HG02973 (cell line): ENCODE data around the gene HOXA10.

Source experiments
- ATAC-seq: cut with Tn5 transposase; IDR thresholded peaks from one replicate; pipeline ENCODE4 v1.9.1; 2021; ENCODE audit warnings: moderate library complexity; ENCODE audit not compliant: unreplicated experiment

Gene HOXA10

DNA sequence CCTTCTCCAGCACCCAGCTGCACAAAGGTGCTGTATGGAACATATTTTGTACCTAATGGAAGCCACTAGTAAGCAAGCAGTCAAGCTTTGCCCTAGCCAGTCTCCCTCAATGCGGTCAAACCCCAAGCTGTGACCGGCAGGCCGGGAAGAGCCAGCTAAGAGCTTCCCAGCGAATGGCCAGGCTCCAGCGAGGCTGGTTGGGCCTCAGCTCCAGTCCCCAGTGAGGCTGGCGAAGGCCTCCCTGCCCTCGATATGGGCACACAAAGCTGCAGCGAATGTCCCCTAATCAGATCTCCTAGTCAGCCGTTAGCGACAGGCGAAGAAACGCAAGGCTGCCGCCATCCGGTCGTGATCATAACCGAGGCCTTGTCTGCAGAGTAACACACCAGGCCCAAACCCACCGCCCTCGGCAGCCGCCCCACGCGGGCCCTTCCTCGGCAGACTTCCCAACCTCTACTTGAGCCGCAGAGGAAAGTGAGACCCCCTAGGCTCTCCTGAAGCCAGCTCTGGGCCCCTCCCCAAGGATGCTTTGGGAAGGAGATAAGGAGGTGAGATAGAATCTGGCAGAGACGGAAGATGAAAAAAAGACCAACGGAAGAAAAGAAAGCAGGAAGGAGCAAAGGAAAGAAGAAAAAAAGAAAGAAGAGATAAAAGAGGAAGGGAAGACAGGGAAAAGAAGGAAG lies 5.7 kb downstream of the HOXA10 start:
- no peak for ATAC-seq

DNA sequence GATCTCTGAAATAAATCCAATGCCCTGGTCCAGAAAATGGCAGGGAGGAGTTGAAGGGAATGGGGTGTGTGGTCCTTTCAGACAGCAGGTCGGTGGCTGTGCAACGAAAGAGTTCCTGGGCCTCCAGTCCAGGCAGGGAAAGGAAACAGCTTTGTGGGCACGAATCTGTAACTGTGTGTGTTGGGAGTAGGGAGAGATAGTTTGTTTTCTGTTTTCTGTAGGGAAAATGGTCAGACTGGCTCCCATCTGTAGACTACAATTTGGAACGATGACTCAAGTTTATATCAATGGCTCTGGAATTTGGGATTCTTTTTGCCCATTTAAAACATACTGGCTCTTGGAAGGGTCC lies 6.2 kb downstream of the HOXA10 start:
- ATAC-seq: no peak

DNA sequence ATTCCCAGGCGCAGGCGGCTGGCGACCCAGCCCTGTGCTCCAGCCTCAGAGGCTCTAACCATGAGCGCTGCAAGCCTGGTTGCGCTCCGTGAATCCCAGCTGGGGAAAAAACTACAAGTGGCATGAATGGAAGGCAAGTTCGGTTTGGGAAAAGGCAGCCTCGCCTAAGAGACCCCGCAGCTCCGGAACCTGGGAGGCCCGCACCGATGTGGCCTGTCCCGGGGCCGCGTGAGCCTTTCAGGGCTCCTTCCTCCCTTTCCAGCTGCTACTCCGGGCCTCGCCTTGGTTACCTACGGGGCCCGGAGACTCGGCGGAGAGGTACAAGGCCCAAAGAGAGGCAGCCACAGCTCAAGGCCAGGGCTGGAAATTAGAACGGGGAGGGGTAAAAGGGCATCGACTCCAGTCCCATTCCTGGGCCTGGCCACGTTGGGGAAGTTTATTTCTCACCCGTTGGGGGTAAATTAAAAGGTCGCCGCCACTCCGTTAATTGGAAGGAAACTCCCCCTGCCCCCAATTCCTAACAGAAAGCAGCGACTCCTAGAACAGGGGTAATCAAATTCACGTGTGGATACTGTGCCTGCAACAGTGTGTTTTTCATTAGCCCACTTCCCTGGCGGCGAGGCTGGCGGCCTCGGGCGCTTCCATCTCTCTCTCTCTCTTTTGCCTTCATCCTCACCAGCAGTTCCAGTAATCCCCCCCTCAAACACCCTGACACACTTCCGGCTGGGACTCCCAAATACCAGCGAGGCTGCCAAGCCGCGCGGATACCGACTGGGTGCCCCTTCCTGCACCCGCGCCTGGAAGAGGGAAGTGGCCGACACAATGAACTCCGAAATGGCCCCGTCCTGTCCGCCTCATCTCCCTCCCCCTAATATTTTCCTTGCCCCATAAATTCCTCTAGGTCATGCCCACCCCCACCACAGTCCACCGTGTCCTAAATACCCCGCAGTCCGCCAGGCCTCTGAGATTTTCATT lies 7.3 kb downstream of the HOXA10 start:
- ATAC-seq: no peak

DNA sequence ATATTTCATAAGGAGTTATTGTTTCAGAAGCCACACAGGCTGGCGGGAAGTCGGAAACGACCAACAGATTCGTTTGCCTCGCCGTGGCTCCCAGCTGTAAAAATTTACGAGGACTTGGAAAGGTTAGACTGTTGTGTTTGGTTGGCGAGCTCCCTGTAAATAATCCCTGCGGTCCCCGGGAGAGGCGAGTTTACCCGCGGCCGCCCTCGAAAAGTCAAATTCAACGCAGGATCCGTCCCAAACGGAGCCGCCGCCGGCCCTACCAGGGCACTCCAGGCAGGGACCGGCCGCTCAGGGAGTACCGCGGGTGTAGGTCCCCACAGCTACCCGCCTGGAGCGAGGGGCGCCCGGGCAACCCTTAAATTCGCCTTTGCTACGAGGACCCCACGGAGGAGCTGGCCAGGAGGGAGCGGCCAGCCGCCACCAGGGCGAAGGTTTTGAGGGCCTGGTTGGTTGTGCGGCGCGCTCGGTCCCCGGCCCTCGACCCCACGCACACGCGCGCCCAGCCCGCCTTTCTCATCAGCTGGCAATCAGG lies 8.1 kb downstream of the HOXA10 start:
- ATAC-seq: no peak

DNA sequence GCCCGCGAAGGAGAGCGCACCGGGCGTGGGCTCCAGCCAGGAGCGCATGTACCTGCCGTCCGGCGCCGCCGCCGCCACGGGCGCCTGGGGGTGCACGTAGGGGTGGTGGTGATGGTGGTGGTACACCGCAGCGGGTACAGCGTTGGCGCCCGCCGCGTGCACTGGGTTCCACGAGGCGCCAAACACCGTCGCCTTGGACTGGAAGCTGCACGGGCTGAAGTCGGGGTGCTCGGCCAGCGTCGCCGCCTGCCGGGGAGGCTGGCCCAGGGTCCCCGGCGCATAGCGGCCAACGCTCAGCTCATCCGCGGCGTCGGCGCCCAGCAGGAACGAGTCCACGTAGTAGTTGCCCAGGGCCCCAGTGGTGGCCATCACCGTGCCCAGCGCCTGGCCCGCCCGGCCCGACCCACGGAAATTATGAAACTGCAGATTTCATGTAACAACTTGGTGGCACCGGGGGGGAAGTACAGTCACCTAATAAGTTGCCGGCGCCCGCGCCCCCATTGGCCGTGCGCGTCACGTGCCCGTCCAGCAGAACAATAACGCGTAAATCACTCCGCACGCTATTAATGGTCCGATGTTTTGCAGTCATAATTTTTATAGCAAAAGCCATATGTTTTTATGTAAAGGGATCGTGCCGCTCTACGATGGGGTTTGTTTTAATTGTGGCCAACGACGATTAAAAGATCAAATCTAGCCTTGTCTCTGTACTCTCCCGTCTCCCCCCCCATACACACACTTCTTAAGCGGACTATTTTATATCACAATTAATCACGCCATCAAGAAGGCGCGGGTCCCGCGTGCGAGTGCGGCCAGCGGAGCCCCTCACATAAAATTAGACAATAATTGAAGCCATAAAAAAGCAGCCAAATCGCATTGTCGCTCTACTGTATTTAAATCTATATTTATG lies 8.8 kb downstream of the HOXA10 start, which contains the start of gene HOXA9:
Gene HOXA9 (minus strand): TSS at position 449 of the 907 bp plus-strand sequence. CDS start 80 bp downstream, at position 369.
- ATAC-seq: no peak

DNA sequence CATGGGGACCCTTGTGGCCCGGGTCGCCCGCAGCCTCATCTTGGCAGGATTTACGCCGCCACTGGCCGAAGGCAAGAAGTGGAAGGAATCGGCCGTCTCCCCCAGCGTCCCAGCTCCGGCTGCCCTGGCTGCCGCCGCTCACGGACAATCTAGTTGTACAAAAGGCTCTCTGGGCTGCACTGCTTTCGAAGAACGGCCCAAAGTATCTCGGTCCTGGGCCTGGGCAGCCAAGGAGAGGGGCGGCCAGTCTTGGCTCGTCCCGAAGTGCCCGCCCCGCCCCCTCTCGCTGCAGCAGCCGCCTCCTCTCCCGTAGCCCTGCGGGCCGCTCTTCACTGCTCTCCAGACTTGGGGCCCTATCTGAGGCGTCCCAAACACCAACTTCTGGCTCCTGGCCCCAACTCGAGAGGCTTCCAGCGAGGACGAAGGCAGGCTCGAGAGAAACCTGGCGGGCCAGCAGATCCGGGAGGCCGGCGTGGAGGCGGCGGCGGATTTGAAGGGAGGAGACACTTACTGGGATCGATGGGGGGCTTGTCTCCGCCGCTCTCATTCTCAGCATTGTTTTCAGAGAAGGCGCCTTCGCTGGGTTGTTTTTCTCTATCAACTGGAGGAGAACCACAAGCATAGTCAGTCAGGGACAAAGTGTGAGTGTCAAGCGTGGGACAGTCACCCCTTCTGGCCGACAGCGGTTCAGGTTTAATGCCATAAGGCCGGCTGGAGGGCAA lies 9.6 kb downstream of the HOXA10 start:
- ATAC-seq: no peak

DNA sequence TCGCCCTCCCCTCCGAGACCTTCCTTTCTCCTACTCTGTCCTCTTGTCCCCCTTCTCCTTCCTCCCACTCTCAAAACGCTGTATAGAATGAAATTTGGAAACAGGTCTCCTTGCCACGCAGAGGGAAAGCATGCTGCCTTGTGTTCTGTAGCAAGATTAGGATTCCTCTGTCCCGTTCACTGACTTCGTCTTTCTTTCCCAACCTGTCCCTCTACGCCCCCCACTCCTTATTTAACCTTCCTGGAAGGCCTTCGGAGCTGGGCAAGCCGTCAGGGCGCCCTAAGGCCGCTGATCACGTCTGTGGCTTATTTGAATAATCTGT lies 10.1 kb downstream of the HOXA10 start:
- ATAC-seq: no peak

DNA sequence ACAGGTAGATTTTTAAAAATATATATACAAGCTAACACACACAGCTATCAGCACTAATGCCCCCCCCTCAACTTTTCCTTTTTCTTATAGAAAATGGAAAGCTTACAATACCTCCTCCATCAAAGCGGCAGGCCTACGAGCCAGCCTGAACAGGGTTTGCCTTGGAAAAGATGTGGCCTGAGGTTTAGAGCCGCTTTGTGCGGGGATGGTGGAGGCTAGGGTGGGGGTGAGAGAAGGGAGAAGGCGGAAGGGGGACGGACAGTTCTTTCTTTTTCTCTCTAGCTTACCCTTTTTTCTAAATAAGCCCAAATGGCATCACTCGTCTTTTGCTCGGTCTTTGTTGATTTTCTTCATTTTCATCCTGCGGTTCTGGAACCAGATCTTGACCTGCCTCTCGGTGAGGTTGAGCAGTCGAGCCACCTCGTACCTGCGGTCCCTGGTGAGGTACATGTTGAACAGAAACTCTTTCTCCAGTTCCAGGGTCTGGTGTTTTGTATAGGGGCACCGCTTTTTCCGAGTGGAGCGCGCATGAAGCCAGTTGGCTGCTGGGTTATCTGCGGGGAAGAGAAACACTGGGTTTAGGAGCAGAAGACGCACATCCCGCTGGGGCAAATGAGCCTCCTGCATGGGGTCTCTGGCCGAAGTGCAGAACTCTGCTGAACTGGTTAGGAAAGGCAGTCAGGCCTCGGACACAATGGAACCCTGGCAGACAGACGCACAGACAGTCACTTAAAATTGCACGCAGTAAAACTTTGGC lies 10.7 kb downstream of the HOXA10 start:
- no peak for ATAC-seq

DNA sequence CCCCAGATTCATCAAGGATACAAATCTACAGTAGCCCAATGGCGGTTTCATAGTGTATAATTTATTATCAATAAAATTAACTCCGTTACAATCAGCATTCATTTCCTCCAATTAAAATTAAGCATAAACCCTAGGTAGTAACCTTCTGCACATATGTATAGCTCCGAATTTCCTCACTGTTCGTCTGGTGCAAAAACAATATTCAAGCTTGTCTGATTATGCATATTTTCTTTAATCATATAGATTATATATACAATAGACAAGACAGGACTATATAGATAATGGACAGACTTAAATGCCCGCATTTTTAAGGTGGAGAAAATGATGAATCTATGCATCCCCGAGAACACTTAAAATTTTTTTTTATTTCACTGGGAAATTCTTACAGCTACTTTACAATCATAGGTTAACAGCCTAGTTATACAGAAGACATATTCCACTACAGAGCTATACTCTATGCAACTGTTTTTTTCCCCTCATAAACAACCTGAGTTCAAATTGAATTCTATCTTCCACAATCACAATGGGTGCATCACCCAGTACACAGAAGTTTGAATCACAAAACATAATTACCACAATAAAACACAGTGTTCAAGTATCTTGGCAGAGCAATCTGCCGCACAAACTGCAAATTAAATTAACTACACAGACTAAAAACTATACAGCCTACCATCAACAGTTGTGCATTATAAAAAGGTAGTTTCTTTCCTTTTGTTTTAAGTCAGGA lies 11.4 kb downstream of the HOXA10 start:
- ATAC-seq: no peak

DNA sequence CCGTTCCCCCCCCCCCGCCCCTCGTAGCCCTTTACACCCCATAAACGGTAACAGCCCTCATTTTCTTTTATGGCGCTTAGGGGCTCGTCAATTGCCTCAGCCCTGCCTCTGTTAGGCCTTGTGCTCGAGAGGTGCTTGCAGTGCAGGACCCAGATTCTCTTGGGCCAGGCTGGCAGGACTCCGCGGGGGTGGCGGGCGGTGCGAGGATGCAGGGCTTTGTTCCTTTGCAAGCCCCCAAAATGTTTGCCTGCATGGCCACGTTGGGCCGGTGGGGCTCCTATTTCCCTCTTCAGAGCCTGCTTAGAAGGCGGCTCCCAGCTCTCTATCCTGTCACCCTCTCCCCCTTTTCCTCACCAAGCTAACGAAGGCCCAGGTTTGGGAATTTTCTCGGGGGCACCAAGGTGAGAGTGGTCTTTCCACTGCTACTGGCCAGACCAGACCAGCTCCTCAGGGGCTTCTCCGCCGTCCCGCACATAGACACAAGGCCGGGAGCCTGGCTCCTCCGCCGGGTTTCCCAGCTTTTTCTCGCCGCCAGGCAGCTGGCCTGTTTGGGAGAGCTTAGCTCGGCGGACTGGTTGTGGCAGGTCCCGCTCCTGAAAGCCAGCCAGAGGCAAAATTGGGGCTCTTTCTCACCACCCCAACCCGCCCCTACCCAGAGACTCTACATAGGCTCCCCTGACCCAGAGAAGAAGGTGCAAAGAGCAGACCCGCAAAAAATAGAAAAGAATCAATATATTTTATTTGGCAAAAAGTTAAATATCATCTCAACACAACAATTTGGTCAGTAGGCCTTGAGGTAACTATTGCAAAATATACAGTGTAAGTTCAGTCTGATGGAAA lies 12.2 kb downstream of the HOXA10 start:
- no peak for ATAC-seq

DNA sequence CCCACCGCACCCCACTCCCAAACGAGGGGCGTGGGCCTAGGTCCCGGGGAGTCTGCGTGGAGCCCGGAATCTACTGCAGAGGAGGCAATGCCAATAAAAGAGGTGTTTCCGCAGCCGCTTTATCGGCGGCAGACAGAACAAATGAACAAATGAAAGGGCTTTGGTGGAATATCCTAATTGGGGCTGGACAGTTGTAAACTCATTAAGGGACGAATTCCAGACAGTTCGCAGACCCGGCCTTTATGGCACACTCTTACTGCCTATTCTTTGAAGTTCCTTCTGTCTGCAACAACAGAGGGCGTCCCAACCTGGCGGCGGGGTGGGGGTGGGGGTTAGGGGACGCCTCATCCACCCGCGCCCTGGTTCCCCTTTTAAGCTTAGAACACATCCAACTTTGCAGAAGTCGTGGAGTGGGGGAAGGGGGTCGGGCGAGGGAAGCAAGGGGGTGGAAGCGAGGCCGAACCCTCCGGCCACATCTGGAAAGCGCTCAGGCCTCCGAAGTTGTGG lies 12.9 kb downstream of the HOXA10 start:
- ATAC-seq: no peak

DNA sequence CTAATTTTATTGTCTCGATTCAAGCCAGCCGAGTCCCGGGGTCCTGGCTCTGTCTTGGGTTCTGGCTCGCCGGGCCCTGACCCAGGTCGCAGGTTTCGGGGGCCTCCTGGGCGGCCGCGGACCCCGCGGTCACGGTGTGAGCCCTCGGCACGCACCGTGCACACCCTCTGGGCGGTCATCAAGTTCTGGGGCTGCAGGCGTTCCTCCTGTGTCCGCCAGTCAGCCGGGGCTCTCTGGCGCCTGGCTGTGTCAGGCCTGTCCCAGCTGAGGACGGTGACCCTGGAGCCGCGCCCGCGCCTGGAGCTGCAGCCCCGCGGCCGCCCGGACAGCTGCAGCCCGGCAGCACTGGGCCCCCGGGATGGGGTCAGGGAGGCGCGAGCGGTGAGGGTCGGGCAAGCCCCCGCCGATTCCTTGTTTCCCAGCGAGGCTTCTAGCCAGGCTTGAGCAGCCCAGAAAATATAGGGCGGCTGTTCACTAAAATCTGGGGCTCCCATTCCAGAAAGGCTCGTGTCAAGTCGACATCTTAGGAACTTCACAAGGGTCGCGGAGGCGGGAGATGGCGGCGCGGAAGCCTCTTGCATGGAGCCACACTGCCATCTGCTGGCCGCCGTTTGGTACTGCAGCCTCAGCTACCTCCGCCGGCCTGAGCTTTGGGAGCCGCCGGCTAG lies 13.4 kb downstream of the HOXA10 start:
- no peak for ATAC-seq

DNA sequence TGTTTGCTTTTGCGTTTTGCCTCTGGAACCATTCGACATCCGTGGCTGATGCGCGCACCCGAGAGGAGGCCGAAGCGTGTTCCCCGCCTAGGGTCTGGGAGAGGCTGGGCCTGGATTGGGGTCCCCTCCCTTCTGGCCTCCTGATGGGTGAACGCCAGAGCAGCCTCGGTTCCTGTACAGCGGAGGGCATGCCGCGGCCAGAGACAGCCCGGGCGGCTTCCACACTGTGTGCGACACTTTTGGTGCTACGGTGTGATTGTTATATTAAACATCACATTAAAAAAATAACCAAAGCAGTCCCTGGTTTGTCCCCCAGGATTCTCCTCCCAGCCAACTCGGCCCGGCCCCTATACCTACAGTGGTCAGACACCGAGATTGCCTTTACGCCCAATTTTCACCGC lies 14.0 kb downstream of the HOXA10 start:
- ATAC-seq: no peak

DNA sequence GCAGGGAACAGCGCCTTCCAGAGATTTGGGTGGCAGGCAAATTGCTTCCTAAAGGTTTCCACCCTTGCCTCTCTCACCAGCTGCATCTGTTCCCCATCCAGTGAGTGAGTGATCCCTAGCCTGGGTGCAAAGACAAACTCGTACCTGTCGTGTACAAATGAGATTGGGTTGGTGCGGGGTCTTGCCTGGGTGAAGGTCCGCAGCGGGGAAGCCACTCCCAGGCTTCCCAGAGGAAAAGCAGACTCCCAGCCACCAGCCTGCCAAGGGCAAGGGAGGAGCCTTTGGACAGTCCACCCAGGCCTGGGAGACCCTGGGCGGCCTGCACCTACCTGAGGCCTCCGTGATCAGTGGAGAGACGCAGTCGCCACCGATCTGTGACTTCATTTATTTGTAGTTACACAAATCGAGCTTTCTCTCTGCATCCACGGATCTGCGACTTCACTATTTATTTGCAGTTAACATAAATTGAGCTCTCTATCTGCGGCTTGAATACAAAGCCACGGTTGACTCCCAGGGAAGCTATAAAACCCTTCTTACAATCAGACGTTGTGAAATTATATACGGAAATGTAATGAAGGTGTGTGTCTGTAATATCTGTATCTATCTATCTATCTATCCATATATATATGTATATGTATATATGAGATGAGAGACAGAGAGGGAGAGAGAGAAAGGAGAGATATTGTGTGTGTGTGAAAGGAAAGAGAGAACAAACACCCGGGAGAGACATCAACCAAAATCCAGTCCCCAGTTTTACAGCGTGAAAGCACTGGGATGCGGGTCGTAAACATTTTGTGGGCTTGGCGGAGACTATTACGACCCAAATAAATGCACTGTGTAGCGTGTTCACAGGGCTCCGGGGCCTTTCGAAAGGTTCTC lies 14.6 kb downstream of the HOXA10 start:
- ATAC-seq: no peak

DNA sequence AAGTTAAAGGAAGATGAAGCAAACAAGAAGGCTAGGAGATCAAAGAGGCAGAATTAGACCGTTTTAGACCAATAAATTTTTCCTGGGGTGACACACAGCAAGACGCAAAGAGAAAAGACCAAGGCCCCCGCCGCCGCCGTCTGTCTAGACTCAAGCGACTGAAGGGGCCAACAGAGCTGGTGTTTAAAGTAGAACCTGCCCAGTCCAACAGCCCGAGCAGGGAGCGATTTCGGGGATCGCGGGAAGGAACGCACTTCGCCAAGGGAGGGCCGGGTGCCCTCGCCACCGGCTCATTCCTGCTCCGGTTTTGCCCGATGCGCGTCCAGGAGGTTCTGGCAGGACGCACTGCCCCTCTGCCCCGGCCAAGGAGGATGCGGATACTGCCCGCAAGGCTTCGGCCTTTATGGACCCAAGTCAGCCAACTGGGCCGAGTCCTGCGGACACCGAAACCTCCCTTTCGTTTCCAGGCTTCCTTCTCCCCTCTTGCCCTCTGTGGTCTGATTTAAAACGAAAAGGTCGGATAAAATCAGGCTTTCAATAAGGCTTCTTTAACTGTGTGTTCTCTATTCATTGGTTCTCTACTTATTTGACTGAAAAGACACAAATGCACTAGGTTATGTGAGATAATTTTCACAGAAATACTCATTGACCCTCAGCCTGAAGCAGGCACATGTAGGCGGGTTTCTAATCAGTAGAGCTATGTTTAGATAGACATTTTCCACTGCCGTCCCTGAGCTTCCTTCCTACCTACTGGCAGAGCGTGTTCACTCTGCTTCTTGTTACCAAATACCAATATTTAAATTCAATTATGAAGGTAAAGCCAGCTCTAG lies 15.5 kb downstream of the HOXA10 start:
- ATAC-seq: no peak
